Tibial nerve (tissue), 4 donors: Measurements from ENCODE around the gene JAKMIP1. TPM values are rescaled to one million over a fixed set of nuclear protein-coding genes. Genes with fewer than 3 reads are reported as not detected.

Source experiments
- DNase-seq, 2 donors: peaks; one replicate each; pipeline ENCODE4 v3.0.0-alpha.2; 2019; ENCODE audit warnings: low spot score in 2 of 2
- H3K27ac ChIP-seq, 4 donors: fragments of 200-600 bp; sonication (generic) in 3 of 4; one replicate each; pipeline ENCODE4 v1.5.1; 2017 to 2019; ENCODE audit warnings: mild to moderate bottlenecking in 1 of 4
- H3K27me3 ChIP-seq, 2 donors: fragments of 200-600 bp; sonication (generic) in 1 of 2; one replicate each; pipeline versions ENCODE4 v1.5.1 to v1.6.0; 2017 to 2019
- H3K36me3 ChIP-seq, 3 donors: fragments of 200-600 bp; sonication (generic); one replicate each; pipeline ENCODE4 v1.5.1; 2018 to 2019
- H3K4me1 ChIP-seq, 4 donors: fragments of 200-600 bp; sonication (generic) in 3 of 4; one replicate each; pipeline ENCODE4 v1.5.1; 2017 to 2019
- H3K4me3 ChIP-seq, 4 donors: fragments of 200-600 bp; sonication (generic) in 3 of 4; one replicate each; pipeline ENCODE4 v1.5.1; 2017 to 2019; ENCODE audit warnings: mild to moderate bottlenecking in 1 of 4, moderate library complexity in 1 of 4
- H3K9me3 ChIP-seq, 4 donors: fragments of 200-600 bp; sonication (generic) in 3 of 4; one replicate each; pipeline ENCODE4 v1.5.1; 2017 to 2019
- CTCF ChIP-seq, 5 experiments: fragments of 200-600 bp in 3 of 5; fragments of 450-650 bp in 2 of 5; sonication (generic) in 3 of 5; IDR thresholded peaks; one replicate each; pipeline ENCODE4 v1.5.1; 2016 to 2019; ENCODE audit warnings: antibody characterized with exemption in 5 of 5, mild to moderate bottlenecking in 3 of 5, moderate library complexity in 2 of 5
- EP300 ChIP-seq, 2 donors: sonication (generic); formaldehyde crosslinking; IDR thresholded peaks; one replicate each; pipeline ENCODE4 v1.6.1; 2017; ENCODE audit warnings: antibody characterized with exemption in 2 of 2, mild to moderate bottlenecking in 1 of 2
- POLR2A ChIP-seq, 2 donors: fragments of 450-650 bp; IDR thresholded peaks; one replicate each; pipeline ENCODE4 v1.6.1; 2017; ENCODE audit warnings: antibody characterized with exemption in 2 of 2, mild to moderate bottlenecking in 2 of 2, moderate library complexity in 2 of 2
- WGBS, 2 donors: methylation state at CpG; one replicate each; pipeline ENCODE4 v1.1.5; 2018; 5-methylcytosine and 5-hydroxymethylcytosine counted together
- total RNA-seq, 4 donors: library from RNA; depleted of rRNA; stranded (reverse); fragments of >200 nt; gene quantifications; one replicate each; pipeline ENCODE4 v1.1.0, GENCODE V29; 2016

The JAKMIP1 gene
- total RNA-seq, 4 donors from 2014 or later = 0.30 to 2.5 (median 1.2) TPM

GRCh38 chr4:6198768-6199421 is 1.5 kb downstream of the JAKMIP1 start:
- Histone ChIP-seq H3K36me3 (no peaks in the 10 kb centered on the region), H3K9me3 (peaks cover 0 to 11% (median 0%) of the 10 kb centered on the region in 4 donors), H3K4me3 (peak overlapping the region in 3 of 4 donors; percentile 1 to 63 (median 4)), H3K27me3 (peaks cover 0 to 55% of the 10 kb centered on the region in 2 donors), H3K27ac (no peak overlapping the region), H3K4me1 (peaks cover 0 to 26% (median 4%) of the 10 kb centered on the region in 4 donors)
- 3% methylated on average over 22 to 25 of the region's 27 CpGs for WGBS, 2 donors
- no peak for TF ChIP-seq CTCF (IDR thresholded peaks at IDR 0.05)
- TF ChIP-seq EP300 (IDR thresholded peaks at IDR 0.05) = no peak
- TF ChIP-seq POLR2A (IDR thresholded peaks at IDR 0.05) = no peak
- DNase-seq = no peak

GRCh38 chr4:6198278-6198677 is 2.1 kb downstream of the JAKMIP1 start:
- no peak for TF ChIP-seq POLR2A (IDR thresholded peaks at IDR 0.05)
- no peak for TF ChIP-seq EP300 (IDR thresholded peaks at IDR 0.05)
- TF ChIP-seq CTCF (IDR thresholded peaks at IDR 0.05) = no peak

GRCh38 chr4:6197433-6198174 is 2.7 kb downstream of the JAKMIP1 start:
- DNase-seq = no peak

More at GRCh38 chr4:6198278-6198677, 2.1 kb downstream of the JAKMIP1 start:
- Histone ChIP-seq H3K36me3 (no peaks in the 10 kb centered on the region), H3K27ac (no peak overlapping the region), H3K4me1 (peaks cover 0 to 26% (median 4%) of the 10 kb centered on the region in 4 donors), H3K4me3 (no peak overlapping the region), H3K27me3 (peaks cover 0 to 61% of the 10 kb centered on the region in 2 donors), H3K9me3 (peaks cover 0 to 11% (median 0%) of the 10 kb centered on the region in 4 donors)
- WGBS, 2 donors = 43 to 56% methylated on average over 6 of the region's 6 CpGs
- no peak for DNase-seq

GRCh38 chr4:6196871-6197270 is 3.5 kb downstream of the JAKMIP1 start:
- peaks cover 0 to 11% (median 0%) of the 10 kb centered on the region in 4 donors for H3K9me3 ChIP-seq
- H3K4me3 ChIP-seq = no peak overlapping the region
- H3K27ac ChIP-seq = no peak overlapping the region
- H3K27me3 ChIP-seq = peaks cover 0 to 61% of the 10 kb centered on the region in 2 donors
- no peak for DNase-seq
- peaks cover 0 to 26% (median 4%) of the 10 kb centered on the region in 4 donors for H3K4me1 ChIP-seq
- no peak for TF ChIP-seq EP300 (IDR thresholded peaks at IDR 0.05)
- TF ChIP-seq CTCF (IDR thresholded peaks at IDR 0.05) = no peak
- no peak for TF ChIP-seq POLR2A (IDR thresholded peaks at IDR 0.05)
- H3K36me3 ChIP-seq = no peaks in the 10 kb centered on the region
- WGBS, 2 donors = 79% methylated on average over 11 of the region's 11 CpGs

More at GRCh38 chr4:6197433-6198174, 2.7 kb downstream of the JAKMIP1 start:
- TF ChIP-seq CTCF (IDR thresholded peaks at IDR 0.05) (no peak), EP300 (IDR thresholded peaks at IDR 0.05) (no peak), POLR2A (IDR thresholded peaks at IDR 0.05) (no peak)
- H3K27me3 ChIP-seq = peaks cover 0 to 61% of the 10 kb centered on the region in 2 donors
- no peak overlapping the region for H3K27ac ChIP-seq
- peaks cover 0 to 26% (median 4%) of the 10 kb centered on the region in 4 donors for H3K4me1 ChIP-seq
- peaks cover 0 to 11% (median 0%) of the 10 kb centered on the region in 4 donors for H3K9me3 ChIP-seq
- whole genome bisulfite sequencing, 2 donors = 62 to 73% methylated on average over 9 of the region's 9 CpGs
- no peaks in the 10 kb centered on the region for H3K36me3 ChIP-seq
- H3K4me3 ChIP-seq = no peak overlapping the region

- Histone ChIP-seq H3K27me3 (peaks cover 0 to 61% of the 10 kb centered on the region in 2 donors), H3K9me3 (peaks cover 0 to 5% (median 0%) of the 10 kb centered on the region in 4 donors), H3K27ac (no peak overlapping the region), H3K4me1 (peaks cover 0 to 26% (median 4%) of the 10 kb centered on the region in 4 donors), H3K36me3 (no peaks in the 10 kb centered on the region), H3K4me3 (no peak overlapping the region)
- DNase-seq = no peak
- no peak for TF ChIP-seq EP300 (IDR thresholded peaks at IDR 0.05)
- TF ChIP-seq CTCF (IDR thresholded peaks at IDR 0.05) = no peak
- no peak for TF ChIP-seq POLR2A (IDR thresholded peaks at IDR 0.05)
- WGBS, 2 donors = 79 to 92% methylated on average over 8 of the region's 8 CpGs
Observed at GRCh38 chr4:6196324-6196723, 4.0 kb downstream of the JAKMIP1 start.
